ENCODE results near the gene TSPAN2.

Gene TSPAN2

GRCh38 chr1:115088115-115088778 is 1.1 kb downstream of the TSPAN2 start:
- H3K27me3 ChIP-seq = peaks cover 7% of the 10 kb centered on the region
- H3K9me3 ChIP-seq = no peaks in the 10 kb centered on the region
- no peaks in the 10 kb centered on the region for H3K4me1 ChIP-seq
- no peak overlapping the region for H3K4me3 ChIP-seq (ENCODE audit: low read depth, low read length)
- no peaks in the 10 kb centered on the region for H3K36me3 ChIP-seq
- TF ChIP-seq CTCF (IDR thresholded peaks at IDR 0.05; ENCODE audit: low read depth, low read length) = no peak
- DNase-seq = no peak

GRCh38 chr1:115086176-115086830 is 3.0 kb downstream of the TSPAN2 start:
- no peak for TF ChIP-seq CTCF (IDR thresholded peaks at IDR 0.05; ENCODE audit: low read depth, low read length)
- H3K9me3 ChIP-seq = no peaks in the 10 kb centered on the region
- no peak overlapping the region for H3K4me3 ChIP-seq (ENCODE audit: low read depth, low read length)
- DNase-seq = no peak
- peaks cover 7% of the 10 kb centered on the region for H3K27me3 ChIP-seq
- no peaks in the 10 kb centered on the region for H3K36me3 ChIP-seq
- no peaks in the 10 kb centered on the region for H3K4me1 ChIP-seq

GRCh38 chr1:115084902-115085511 is 4.3 kb downstream of the TSPAN2 start:
- DNase-seq = no peak

GRCh38 chr1:115082949-115083348 is 6.4 kb downstream of the TSPAN2 start:
- Histone ChIP-seq H3K4me1 (no peaks in the 10 kb centered on the region), H3K36me3 (no peaks in the 10 kb centered on the region), H3K4me3 (ENCODE audit: low read depth, low read length) (no peak overlapping the region), H3K27me3 (no peaks in the 10 kb centered on the region), H3K9me3 (no peaks in the 10 kb centered on the region)
- no peak for DNase-seq
- no peak for TF ChIP-seq CTCF (IDR thresholded peaks at IDR 0.05; ENCODE audit: low read depth, low read length)

More at GRCh38 chr1:115084902-115085511, 4.3 kb downstream of the TSPAN2 start:
- no peaks in the 10 kb centered on the region for H3K4me1 ChIP-seq
- no peaks in the 10 kb centered on the region for H3K9me3 ChIP-seq
- no peaks in the 10 kb centered on the region for H3K36me3 ChIP-seq
- H3K27me3 ChIP-seq = peaks cover 7% of the 10 kb centered on the region
- no peak overlapping the region for H3K4me3 ChIP-seq (ENCODE audit: low read depth, low read length)
- no peak for TF ChIP-seq CTCF (IDR thresholded peaks at IDR 0.05; ENCODE audit: low read depth, low read length)

- no peaks in the 10 kb centered on the region for H3K4me1 ChIP-seq
- no peaks in the 10 kb centered on the region for H3K36me3 ChIP-seq
- DNase-seq = no peak
- no peaks in the 10 kb centered on the region for H3K9me3 ChIP-seq
- no peak for TF ChIP-seq CTCF (IDR thresholded peaks at IDR 0.05; ENCODE audit: low read depth, low read length)
- H3K27me3 ChIP-seq = no peaks in the 10 kb centered on the region
- no peak overlapping the region for H3K4me3 ChIP-seq (ENCODE audit: low read depth, low read length)
These were observed 10.6 kb downstream of the TSPAN2 start for GRCh38 chr1:115078708-115079107.

GRCh38 chr1:115077984-115078330 is 11.3 kb downstream of the TSPAN2 start:
- no peak for DNase-seq
- no peaks in the 10 kb centered on the region for H3K4me1 ChIP-seq
- no peaks in the 10 kb centered on the region for H3K9me3 ChIP-seq
- TF ChIP-seq CTCF (IDR thresholded peaks at IDR 0.05; ENCODE audit: low read depth, low read length) = no peak
- H3K4me3 ChIP-seq (ENCODE audit: low read depth, low read length) = no peak overlapping the region
- H3K27me3 ChIP-seq = no peaks in the 10 kb centered on the region
- H3K36me3 ChIP-seq = no peaks in the 10 kb centered on the region

Data from BE2C (cell line).